LHCN-M2 (cell line): ENCODE data around the gene ZNF761. TPM values are rescaled to one million over a fixed set of nuclear protein-coding genes. Genes with fewer than 3 reads are reported as not detected.
"Not testable (repeated sequence)": the region's sequence is repeated elsewhere in the genome, so short reads cannot be mapped to it uniquely, and the experiment has no call there.

Source experiments
- DNase-seq: peaks from one replicate; pipeline ENCODE4 v3.0.0-alpha.2; 2012; ENCODE audit warnings: low read depth
- total RNA-seq: library from RNA; depleted of rRNA; stranded (reverse); fragments of >200 nt; gene quantifications from 2 replicates; pipeline ENCODE4 v1.2.3, GENCODE V29; 2014

ZNF761 gene
- total RNA-seq, 1 experiment from 2014 or later = 11.8 TPM

- DNase-seq = not testable (repeated sequence)
Observed at GRCh38 chr19:53460131-53460721, 28.4 kb downstream of the ZNF761 start.

DNA sequence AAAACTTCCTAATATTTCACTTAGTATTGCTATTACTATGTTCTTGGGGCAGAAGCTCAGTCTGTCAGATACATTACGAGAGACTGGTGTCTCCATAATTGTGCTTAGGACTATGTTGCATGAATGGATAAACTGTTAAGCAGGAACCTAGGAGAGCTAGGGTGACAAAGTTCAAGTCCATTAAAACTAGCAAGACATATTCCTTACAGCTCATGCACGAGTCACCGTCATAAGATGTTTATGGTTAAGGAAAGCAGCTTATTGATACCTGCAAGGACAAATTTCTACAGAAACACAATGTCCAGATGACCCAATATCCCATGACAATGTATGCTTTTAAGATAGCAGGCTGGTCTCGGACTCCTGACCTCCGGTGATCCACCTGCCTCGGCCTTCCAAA lies 30.1 kb downstream of the ZNF761 start:
- DNase-seq = peak; percentile 14

DNA sequence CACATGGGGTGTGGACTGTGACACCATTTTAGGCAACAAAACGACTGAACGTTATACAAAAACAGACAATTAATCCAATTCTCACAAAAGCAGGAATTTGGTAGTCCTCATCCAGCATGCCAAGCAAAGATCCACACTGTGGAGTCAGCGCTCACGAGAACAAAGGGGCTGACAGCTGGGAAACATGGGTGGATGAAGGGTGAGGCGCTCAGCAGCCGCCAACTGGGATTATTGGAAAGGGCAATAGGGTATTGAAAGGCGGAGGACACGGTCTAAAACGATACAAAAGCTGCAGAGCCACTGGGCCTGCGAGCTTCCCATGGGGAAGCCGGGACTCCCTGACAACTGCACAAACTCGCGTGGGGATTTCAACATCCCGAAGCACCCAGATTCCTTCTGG lies 31.1 kb downstream of the ZNF761 start:
- no peak for DNase-seq

DNA sequence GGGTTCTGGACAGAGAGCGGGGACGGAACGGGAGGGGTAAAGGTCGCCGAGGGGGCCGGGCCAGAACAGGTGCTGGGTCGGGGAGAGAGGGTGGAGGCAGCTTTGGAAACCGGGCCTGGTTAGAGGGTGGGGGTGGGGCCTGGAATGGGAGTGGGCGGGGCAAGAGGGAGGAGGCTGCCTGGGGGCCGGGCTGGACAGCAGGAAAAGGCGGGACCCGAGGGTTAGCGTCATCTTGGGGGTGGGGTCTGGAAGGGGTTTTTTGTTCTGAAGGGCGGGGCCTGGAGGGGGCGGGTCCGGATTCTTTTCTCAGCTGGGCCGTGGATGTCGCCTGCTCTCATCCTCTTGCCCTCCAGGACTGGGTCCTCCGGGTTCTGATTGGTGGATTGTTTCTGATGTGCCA lies 31.5 kb downstream of the ZNF761 start:
- no peak for DNase-seq

GRCh38 chr19:53466726-53467484 lies 35.1 kb downstream of the ZNF761 start:
- no peak for DNase-seq

- DNase-seq = peak; percentile 80
Observed at GRCh38 chr19:53467485-53468262, 35.9 kb downstream of the ZNF761 start, which contains the start of gene ZNF813. Gene ZNF813, plus strand, starts transcription at chr19:53467733. Its CDS starts 16,090 bp downstream, at chr19:53483823.

DNA sequence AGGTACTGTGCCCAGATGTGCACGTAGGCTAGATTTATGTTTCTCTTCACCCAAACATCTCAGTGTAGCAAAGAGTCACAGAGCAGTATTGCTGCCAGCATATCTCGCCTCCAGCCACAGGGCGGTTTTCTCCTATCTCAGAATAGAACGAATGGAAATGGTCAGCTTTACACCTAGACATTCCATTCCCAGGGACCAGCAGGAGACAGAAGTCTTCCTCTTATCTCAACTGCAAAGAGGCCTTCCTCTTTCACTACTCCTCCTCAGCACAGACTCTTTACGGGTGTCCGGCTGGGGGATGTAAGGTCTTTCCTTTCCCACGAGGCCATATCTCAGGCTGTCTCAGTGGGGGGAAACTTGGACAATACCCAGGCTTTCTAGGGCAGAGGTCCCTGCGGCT lies 36.8 kb downstream of the ZNF761 start:
- not testable (repeated sequence) for DNase-seq

- no peak for DNase-seq
Observed at GRCh38 chr19:53471916-53472315, 40.1 kb downstream of the ZNF761 start.

DNA sequence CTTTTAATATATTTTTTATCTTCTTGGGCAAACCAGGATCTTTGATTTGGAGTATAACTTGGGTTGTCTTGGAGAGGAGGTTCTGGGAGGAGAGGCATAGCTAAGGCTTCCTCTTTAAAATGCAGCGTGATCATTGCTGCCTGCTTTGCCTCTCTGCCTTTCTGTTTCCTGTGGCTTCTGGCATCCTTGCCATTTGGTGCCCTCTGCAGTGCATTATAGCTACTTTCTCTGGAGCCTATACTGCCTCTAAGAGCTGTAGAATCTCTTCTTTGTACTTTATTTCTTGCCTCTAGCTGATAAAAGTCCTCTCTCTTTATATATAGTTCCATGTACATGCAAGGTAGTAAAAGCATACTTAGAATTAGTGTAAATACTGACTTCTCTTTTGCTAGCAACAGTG lies 43.0 kb downstream of the ZNF761 start:
- not testable (repeated sequence) for DNase-seq

DNA sequence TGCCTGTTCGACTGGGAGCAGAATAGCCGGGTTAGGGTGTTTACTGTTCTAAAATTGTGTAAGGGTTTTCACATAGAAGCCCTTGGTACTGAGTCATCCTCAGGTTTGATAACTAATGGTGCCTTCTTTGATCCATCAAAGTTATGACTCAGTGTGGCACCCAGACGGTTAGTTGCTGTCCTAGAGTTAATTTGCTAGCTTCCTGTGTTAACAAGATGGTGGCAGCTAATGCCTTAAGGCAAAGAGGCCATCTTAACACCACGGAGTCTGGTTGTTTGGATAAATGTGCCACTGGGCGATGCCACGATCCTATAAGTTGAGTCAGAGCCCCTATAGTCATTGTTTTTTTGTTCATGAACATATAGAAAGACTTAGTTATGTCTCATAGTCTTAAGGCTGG lies 43.7 kb downstream of the ZNF761 start:
- not testable (repeated sequence) for DNase-seq

- DNase-seq = not testable (repeated sequence)
Observed at GRCh38 chr19:53483751-53484150, 52.0 kb downstream of the ZNF761 start.

DNA sequence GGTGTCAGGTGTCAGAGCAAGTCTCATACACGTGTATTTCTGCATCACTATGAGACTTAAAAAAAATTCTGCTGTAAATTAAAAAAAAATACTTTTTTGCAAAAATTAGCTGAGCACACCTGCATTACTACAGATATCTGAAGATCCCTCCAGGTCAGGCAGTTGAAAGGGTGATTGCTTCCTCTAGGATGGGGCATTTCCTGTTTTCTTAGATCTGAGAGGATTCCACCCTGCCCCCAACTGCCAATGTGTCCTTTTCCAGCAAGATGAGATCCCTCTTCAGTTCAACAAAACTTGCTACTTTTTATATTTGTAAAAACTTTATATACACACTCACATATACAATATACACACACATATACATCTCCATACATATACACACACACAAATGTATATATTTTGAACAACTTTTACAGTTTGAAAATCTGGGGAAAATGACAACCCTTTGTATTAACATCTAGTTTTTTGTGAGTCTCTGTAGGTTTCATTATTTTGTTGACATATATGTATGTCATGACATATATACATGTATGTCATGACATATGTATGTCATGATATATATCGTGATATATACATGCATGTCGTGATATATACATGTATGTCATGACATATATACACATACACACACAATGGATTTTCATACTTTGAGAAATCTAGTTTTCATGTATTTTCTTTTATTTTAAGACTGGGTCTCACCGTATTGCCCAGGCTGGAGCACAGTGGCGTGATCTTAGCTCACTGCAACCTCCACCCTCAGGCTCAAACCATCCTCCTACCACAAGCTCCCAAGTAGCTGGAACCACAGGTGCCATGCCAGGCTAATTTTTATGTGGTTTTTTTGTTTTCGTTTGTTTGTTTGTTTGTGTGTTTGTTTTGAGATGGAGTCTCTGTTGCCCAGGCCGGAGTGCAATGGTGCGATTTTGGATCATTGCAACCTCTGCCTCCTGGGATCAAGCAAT lies 53.5 kb downstream of the ZNF761 start:
- no peak for DNase-seq

DNA sequence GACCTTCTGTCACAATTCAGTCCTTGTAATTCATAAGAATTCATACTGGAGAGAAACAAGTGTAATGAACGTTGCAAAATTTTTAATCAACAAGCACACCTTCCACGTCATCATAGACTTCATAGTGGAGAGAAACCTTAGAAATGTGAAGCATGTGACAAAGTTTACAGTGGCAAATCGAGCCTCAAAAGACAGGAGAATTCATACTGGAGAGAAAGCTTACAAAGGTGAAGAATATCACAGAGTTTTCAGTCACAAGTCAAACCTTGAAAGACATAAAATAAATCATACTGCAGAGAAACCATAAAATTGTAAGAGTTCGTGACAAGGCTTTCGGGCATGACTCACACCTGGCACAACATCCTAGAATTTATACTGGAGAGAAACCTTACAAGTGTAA lies 60.4 kb downstream of the ZNF761 start:
- DNase-seq = no peak

- DNase-seq = peak; percentile 16
Observed at GRCh38 chr19:53497311-53498023, 65.7 kb downstream of the ZNF761 start.

DNA sequence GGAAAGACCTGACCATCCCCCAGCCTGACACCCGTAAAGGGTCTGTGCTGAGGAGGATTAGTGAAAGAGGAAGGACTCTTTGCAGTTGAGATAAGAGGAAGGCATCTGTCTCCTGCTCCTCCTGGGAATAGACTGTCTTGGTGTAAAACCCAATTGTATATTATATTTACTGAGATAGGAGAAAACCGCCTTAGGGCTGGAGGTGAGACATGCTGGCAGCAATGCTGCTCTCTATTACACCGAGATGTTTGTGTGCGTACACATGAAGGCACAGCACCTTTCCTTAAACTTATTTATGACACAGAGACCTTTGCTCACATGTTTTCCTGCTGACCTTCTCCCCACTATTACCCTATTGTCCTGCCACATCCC lies 66.2 kb downstream of the ZNF761 start:
- not testable (repeated sequence) for DNase-seq

GRCh38 chr19:53503151-53503550 lies 71.4 kb downstream of the ZNF761 start:
- not testable (repeated sequence) for DNase-seq

- not testable (repeated sequence) for DNase-seq
Observed at GRCh38 chr19:53503671-53504364, 72.0 kb downstream of the ZNF761 start.

DNA sequence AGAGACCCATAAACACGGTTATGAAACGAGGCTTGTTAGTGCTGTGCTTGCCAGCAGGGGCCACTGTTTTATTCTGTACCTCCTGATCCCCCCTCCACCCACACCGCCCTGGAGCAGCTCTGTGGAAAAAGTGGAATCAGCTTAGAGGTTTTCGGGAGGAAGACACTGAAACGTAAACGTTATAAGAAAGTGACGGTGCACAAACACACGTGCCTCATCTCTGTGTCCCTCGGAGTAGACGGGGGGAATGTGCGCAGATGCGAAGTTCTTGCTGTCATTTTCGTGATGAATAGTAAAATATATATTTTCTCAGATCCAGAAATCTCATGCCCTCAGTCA lies 72.5 kb downstream of the ZNF761 start:
- peak; percentile 47 for DNase-seq

GRCh38 chr19:53504885-53505284 lies 73.1 kb downstream of the ZNF761 start:
- peak; percentile 5 for DNase-seq

DNA sequence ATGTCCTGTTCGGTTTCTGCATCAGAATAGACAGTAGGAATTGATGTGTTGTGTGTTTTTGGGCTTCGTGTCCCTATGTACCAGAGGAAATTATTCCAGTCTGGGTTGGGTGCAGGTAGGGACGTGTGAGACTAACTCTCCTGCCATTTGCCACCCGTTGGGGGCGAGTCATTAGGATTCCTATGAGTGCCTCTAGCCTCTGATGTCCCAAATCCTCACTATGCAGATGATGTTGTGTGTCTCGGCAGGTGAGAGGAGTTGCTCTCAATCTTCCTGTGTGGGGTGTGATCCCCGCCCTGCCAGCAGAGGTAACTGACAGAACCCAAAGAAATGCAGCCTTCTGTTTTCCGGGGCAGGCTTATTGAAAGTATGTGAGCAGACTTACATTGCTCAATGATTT lies 74.9 kb downstream of the ZNF761 start:
- no peak for DNase-seq
